GM19452 (cell line): ENCODE data around the gene MRO.
"Not testable (repeated sequence)": the region's sequence is repeated elsewhere in the genome, so short reads cannot be mapped to it uniquely, and the experiment has no call there.

Source experiments
- ATAC-seq: cut with Tn5 transposase; IDR thresholded peaks from one replicate; pipeline ENCODE4 v1.9.1; 2021; ENCODE audit not compliant: unreplicated experiment

MRO gene

DNA sequence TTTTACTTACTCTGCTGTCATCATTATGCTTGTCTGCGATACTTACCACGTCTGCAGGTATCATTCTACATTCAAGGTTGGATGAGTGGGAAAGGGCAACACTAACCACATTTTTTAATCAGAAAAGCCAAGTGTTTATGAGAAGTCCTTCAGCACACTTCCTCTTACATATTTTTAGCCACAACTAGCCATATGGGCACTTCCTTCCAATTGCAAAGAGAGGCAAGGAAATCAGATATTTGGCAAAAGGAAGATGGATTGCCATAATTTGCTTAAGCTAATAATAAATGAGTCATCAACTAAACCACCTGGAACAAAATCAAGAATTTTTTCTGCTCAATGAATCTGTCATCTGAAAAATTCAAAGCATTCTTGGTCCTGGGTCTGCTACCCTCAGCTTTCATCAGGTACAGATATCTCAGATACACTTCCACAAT is 16.7 kb upstream of the MRO start:
- peak; percentile 60 for ATAC-seq

DNA sequence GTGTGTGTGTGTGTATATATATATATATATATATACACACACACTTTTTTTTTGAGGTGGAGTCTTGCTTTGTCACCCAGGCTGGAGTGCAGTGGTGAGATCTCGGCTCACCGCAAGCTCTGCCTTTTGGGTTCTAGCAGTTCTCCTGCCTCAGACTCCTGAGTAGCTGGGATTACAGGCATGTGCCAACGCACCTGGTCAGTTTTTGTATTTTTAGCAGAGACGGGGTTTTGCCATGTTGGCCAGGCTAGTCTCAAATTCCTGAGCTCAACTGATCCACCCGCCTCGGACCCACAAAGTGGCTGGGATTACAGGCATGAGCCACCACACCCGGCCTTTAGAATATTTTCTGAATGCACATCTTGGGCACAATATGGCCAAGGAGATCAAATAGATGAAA is 13.7 kb upstream of the MRO start:
- ATAC-seq, result not testable (repeated sequence)

DNA sequence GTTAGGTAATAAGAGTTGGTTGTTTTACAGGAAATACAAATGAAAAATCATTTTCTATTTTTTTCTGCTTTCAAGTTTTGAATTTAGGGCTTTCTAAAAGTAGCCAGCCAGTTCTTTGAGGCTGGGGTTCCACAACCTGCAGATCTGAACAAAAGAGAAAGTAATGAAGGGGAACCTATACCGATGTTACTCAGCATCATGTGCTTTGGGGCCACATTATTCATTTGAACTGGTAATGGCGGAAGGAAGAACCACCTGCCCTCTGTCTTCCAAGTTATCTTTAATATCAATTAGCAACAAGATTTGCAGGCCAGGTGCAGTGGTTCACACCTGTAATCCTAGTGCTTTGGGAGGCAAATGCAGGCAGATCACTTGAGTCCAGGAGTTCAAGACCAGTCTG is 12.9 kb upstream of the MRO start:
- no peak for ATAC-seq

DNA sequence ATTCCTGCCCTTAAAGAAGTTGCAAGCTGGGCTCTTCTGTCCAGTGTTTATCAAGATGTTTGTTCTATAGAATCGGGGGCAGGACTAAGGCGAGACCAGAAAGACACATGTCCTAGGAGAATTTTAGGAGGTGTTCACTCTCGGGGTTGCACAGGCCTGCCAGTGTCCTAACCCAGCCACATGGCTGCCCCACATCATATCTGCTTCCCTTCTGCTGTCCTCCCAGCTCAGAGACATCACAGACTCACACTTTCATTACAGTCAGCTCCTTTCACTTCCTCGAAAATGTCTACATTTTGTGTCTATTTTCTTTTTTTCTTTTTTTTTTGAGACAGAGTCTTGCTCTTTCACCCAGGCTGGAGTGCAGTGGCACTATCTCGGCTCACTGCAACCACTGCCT is 10.7 kb upstream of the MRO start:
- peak; percentile 56 for ATAC-seq

DNA sequence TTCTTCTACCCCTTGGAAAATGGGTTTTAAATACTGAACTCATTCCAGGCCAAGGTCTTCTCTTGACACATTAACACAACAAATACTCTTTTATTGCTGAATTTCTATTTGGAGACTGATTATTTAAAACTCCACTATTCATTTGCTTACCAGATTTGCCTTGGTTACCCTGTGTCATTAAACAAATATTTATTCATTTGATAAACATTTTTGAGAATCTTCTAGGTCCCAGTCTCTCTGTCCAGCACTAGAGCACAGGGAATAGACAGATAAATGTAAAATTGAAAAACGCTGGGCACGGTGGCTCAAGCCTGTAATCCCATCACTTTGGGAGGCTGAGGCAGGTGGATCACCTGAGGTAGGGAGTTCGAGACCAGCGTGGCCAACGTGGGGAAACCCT is 9.8 kb upstream of the MRO start:
- no peak for ATAC-seq

DNA sequence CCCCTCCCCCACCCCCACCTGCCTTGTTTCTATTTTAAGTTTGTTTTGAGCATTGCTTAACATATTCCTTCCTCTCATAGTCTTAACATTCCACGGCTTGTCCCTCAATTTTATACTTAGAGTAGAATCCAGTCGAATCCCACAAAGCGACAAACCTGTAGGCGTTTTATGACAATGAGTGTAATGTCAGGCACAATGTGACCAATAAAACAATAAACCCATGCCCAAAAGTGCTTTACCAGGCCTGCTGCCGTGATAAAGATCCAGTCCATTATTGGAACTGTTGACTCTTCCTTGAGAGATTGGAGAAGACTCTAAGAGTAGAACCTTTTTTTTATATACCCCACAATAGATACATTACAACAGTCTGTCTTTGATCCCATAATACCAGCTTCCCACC is 6.2 kb upstream of the MRO start:
- ATAC-seq, result no peak

DNA sequence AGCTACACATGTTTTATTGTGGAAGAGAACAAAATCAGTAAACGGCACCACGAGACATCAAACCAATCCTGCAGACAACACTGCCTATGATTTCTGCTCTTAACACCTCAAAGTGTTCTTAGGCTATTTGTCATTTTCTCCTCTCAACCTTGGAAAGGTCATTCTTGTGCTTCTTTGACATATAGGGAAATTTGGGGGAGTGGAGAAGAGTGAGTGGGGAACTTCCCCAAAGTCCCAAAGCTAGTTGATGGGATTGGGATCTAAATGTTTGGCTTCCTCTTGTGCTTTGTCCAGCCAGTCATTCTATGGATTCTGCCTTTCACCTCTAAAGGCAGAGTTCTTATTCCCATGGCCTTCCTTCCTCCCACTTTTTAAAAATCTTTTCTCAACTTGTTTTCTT is 5.8 kb upstream of the MRO start:
- ATAC-seq, result no peak

DNA sequence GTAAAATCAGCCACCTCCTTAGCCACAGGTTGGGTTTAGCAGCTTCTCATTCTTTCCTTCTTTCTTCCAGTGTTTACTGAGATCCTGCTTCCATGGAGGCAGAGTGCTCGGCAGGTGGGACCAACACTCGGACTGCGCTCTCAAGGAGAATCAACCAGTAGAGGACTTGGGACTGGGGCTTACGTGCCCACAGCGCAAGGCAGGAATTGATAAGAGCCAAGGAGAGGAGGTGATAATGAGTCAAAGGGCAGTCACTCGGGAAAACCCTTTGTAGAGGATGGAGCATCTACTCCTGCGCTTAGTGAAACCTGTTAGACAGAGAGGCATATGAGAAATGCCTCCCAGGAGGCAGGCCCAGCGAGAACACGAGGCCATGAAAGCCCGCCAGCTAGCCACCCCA is 2.9 kb upstream of the MRO start:
- ATAC-seq, result no peak

DNA sequence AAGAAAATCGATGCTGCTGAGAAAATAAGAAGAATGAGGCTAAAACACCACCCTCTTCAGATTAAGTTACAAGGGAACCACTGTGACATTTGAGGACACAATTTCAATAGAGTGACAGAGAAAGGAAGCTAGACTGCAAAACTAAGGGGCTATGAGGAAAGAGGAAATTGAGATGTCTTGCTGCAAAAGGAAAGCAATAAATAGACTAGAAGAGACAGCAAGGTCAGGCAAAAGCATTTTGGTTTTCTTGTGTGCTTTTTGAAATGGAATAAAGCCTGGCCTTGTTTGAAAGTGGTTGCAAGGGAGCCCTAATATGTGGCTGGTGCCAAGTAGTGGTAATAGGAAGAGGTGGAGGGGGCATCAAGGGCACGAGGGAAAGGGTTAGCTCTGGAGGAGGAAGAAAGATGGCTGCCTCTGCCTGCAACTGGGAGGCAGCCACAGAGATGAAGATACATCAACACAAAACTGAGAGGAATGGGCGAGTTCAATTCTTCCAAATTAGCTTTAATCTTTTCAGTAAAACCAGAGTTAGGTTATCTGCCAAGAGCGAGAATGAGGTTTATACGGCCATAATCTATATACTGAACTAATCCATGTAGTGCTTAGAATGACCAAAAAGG is 1.2 kb upstream of the MRO start:
- no peak for ATAC-seq

DNA sequence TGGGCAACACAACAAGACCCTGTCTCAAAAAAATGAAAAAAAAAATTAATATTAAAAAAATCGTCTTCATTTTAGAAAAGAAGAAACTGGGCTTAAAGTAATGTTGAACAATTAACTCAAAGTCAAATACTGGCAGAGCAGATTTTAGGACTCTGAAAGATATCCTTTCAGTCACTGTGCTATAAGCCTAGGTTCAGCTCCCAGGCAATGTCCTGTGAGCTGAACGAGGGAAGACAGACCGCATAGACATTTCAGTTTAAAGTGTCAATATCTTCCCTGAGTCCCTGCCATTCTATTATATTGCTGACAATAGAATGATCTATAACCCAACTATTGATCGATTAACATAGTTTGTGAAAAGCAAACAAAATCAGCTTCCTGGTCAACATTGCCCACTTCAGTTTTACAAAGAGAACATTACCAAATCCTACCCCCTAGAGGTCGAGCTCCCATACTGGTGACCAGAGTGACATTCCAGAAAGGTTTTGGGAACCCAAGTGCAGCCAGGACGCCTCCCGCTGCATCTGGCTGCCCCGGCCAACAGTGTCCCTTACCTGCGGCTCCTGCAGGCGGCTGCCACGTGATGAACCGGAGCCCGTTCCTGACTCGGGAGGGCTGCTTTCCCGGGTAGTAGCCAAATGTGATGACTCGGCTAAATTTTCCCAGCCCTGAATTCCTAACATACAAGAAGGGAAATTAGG is 639 bp downstream of the MRO start:
- ATAC-seq, result no peak

DNA sequence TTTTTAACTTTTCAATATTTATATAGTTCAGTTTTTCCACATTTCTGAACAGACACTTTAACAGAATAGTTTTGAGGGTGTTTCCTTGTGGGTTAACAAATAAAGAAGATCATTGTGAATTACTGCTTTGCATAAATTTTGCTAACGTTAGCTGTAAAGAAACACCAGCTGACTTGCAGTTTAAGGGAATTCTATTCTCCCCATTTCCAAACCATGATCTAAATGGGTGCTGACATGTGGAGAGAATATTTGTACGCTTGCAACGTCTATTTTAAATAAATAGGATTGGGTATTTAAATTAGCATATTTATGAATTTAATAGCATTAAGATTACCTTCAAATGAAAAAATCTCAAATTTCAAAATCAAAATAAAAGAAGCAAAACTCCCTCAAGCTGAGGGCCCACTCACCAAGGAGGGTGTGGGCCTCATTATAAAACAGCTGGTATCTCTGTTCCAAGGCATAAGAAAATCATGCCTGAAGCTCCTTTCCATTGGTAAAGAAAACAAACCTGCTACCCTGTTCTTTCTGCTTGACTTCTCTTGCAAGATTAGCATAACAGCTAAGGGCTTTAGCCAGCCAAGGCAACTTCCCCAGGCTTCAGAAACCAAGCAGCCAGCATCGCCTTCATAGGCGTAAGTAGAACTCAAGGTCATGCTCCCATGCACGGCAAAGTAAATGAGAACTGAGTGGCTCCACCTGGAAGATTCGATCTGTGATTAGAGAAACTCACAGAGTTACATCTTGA is 3.2 kb downstream of the MRO start:
- ATAC-seq, result peak; percentile 46

DNA sequence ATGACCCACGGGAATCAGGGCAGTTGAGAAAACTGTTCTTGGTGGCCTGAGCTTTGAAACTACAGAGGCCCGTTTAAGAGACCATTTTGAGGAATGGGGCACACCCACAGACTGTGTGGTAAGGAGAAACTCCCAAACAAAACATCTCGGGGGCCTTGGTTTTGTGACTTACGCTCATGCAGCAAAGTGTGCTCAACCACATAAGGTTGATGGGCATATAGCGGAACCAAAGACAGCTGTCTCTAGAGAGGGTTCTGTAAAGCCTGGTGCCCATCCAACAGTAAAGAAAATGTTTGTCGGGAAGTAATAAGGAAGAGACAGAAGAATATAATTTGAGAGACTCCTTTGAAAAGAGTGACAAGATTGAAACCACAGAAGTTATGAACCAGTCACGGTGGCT is 5.4 kb downstream of the MRO start:
- ATAC-seq, result no peak

DNA sequence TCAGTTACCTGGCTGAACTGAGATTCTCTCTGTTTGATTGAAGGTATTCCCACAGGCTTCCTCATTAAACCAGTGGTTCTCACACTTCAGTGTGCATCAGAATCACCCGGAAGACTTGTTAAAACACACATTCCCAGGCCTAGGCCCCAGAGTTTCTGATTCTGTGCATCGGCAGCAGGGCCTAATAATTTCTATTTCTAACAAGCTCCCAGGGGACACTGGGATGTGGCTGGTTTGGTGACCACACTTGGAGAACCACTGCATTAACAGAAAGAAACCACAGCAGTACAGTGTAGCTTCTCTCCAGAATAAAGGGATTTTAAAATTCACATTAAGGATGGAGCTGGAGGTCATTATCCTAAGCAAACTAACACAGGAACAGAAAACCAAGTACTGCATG is 6.5 kb downstream of the MRO start:
- ATAC-seq, result no peak

DNA sequence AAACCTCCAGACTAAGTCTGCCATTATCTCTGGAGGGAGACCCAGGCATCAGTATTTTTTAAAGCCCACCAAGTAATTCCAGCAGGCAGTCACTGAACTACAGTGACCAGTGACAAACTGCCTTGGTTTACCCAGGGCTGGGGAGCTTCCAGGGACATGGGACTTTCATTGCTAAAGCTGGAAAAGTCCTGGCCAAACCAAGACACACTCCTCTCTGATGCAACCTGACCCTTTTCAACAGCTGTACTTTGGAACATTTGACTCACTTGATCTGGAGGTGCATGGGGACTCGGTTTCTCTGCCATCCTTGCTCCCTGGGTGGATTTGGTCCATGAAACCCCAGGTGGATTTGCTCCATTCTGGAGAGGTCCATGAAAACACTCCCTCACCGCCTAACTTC is 7.0 kb downstream of the MRO start:
- ATAC-seq, result no peak

DNA sequence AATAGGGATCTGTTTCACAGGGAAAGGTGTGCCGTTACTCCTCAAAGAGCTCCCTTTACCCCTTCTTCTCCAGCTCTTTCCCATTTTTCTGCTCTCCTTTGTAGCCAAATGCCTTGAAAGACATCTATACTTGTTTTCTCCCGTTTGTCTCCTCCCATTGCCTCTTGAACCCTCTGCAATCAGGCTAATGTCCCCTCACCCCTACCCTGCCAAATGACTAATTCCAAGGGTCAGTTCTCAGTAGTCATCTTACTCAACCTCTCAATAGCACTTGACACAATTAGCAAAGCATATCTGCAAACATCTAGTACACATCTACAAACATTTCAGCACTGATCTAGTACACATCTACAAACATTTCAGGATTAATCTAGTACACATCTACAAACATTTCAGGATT is 12.6 kb downstream of the MRO start:
- ATAC-seq, result no peak

DNA sequence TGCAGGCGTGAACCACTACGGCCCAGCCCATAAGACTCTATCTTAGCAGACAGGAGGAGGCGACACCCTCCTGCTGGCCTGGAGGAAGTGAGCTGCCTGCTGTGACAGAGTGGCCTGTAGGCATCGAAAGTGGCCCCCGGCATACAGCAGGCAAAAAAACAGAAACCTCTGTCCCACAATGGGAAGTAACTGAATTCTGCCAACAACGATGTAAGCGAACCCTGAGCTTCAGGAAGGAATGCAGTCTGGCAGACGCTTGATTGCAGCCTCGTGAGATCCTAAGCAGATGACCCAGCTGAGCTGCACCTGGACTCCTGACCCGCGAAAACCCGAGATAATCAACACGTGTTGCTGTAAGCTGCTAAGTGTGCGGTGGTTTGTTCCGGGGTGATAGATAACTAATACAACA is 13.6 kb downstream of the MRO start:
- ATAC-seq, result no peak

DNA sequence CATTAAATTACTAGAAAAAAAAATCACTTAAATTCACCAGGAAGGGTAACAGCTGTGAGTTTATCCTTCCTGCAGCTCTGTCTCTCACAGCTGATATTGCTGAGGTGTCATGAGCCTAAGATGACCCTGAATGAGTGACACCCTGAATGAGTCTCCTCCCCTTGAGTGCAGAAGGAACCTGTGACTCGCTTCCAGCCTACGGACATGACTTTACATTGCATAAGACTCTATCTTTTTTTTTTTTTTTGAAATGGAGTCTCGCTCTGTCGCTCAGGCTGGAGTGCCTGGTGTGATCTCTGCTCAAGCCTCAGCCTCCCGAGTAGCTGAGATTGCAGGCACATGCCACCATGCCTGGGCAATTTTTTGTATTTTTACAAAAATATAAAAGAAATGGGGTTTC is 14.1 kb downstream of the MRO start:
- ATAC-seq, result no peak

DNA sequence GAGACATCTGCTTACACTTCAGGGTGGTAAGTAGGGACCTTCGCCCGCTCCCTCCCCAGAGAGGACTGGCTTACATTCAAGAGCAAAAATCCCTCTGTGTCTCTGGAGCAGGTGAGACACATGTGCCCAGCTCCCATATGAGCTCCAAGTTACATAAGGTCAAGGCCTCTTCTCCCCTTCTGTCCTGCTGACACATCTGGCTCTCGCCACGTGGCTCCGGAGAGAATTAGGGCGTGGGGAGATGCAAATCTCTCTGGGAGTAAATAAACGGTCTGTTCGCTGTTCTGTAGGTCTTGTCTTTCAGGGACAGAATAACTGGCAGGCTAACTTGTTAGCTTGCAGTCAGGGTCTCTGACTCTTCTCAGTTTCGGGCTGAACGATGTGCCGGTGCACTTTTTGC is 16.2 kb downstream of the MRO start:
- no peak for ATAC-seq

DNA sequence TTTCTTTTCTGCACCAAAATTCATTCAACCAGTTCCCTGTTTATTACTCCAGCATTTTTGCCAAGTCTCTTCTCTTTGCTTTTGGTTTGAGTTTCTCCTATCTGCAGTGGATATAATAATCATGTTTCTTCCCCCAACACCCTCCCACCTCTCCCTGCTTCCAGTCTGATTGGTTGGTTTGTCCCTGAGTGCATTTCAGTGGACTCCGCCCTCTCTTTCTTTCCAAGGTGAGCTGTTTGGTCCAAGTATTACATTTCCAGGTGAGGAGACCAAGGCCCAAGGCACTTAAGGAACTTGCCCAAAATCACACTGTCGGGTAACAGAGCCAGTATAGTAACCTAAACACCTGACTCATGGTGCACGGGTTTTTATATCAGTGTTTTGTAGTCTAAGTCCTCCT is 17.7 kb downstream of the MRO start:
- ATAC-seq, result no peak

DNA sequence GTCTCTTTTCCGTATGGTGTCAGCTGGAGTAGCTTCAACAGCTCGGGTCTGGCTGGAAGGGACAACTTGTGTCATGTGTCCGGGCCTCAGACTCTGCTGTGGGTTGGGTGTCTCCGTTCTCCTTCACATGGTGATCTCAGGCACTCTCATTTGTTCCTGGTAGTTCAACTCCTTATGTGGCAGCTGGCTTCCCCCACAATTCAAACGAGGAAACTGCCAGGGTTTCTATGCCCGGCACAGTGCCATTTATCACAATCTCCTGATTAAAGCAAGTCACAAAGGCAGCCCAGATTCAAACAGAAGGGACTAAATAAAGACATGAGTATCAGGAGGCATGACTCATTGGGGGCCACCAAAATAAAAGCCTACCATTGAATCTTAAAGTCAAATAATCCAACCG is 22.7 kb downstream of the MRO start:
- ATAC-seq, result no peak

DNA sequence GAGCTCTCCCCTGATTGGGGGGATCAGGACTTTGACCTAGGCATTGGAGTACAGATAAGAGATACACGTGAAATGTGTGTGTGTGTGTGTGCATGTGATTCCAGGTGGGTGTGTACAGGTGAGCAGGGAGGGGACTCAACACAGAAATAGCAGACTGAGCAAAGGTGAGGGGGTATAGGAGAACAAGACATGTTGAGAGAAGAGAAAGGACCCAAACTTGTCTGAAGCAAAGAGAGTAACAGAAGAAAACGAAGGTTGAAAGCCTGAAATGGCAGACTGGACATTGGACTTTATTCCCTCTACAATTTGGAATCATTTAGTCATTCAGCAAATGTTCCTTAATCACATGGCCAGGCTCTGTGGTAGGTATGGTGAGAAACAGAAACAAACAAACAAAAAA is 23.3 kb downstream of the MRO start:
- no peak for ATAC-seq
